ENCODE measurements around the gene STAC3. TPM values are rescaled to one million over a fixed set of nuclear protein-coding genes. Genes with fewer than 3 reads are reported as not detected.

The STAC3 gene
- total RNA-seq, 2 experiments from 2014 or later = 2.0 to 3.0 TPM

GRCh38 chr12:57262126-57262822, 11.3 kb upstream of the STAC3 start:
- intact Hi-C loops (cut with DNase I, micrococcal nuclease) = loop anchor here in 1 of 2 experiments (10.0 kb wide), 1 partner anchor 193 kb away; the partner anchor contains the start of genes GLI1 and INHBE
- no peak overlapping the region for H3K27ac Mint-ChIP-seq
- POLR2A ChIA-PET = no interaction called here

GRCh38 chr12:57261428-57261865, 10.5 kb upstream of the STAC3 start:
- Histone ChIP-seq H3K27me3 (ENCODE audit: control insufficient read depth in 1 of 2, insufficient read depth in 2 of 2, low read length in 2 of 2) (no peaks in the 10 kb centered on the region), H3K36me3 (ENCODE audit: insufficient read depth, low read length) (peaks cover 69% of the 10 kb centered on the region), H3K27ac (ENCODE audit: low read depth in 1 of 2, low read length in 2 of 2) (no peak overlapping the region), H3K9me3 (ENCODE audit: control insufficient read depth in 1 of 2, insufficient read depth in 1 of 2, low read length in 2 of 2) (no peaks in the 10 kb centered on the region), H3K4me1 (ENCODE audit: insufficient read depth, low read length) (peaks cover 3% of the 10 kb centered on the region), H3K4me3 (ENCODE audit: low read length) (no peak overlapping the region)
- intact Hi-C loops (cut with DNase I, micrococcal nuclease) = loop anchor here in 1 of 2 experiments (10.0 kb wide), 1 partner anchor 193 kb away; the partner anchor contains the start of genes GLI1 and INHBE
- Mint-ChIP-seq H3K27ac (no peak overlapping the region), H3K36me3 (ENCODE audit: low read depth) (peaks cover 87% of the 10 kb centered on the region), H3K4me3 (no peak overlapping the region), H3K27me3 (no peaks in the 10 kb centered on the region), H3K9me3 (no peaks in the 10 kb centered on the region), H3K4me1 (ENCODE audit: low read depth) (no peaks in the 10 kb centered on the region)
- ChIA-PET POLR2A (no interaction called here), CTCF (interaction anchor here (1.1 to 1.4 kb wide), 2 partner anchors 22 to 48 kb away, joined by 3 read pairs; no protein-coding TSS in a partner anchor)
- ATAC-seq (ENCODE audit: poor library complexity) = no peak
- DNase-seq = no peak
- TF ChIP-seq CTCF (IDR thresholded peaks at IDR 0.05) = no peak

More at GRCh38 chr12:57262126-57262822, 11.3 kb upstream of the STAC3 start:
- Mint-ChIP-seq H3K4me3 (no peak overlapping the region), H3K9me3 (no peaks in the 10 kb centered on the region), H3K36me3 (ENCODE audit: low read depth) (peaks cover 87% of the 10 kb centered on the region), H3K27me3 (no peaks in the 10 kb centered on the region), H3K4me1 (ENCODE audit: low read depth) (no peaks in the 10 kb centered on the region)
- ATAC-seq (ENCODE audit: poor library complexity) = no peak
- no peak for DNase-seq
- H3K27me3 ChIP-seq (ENCODE audit: control insufficient read depth in 1 of 2, insufficient read depth in 2 of 2, low read length in 2 of 2) = no peaks in the 10 kb centered on the region
- no peak overlapping the region for H3K27ac ChIP-seq (ENCODE audit: low read depth in 1 of 2, low read length in 2 of 2)
- no peaks in the 10 kb centered on the region for H3K9me3 ChIP-seq (ENCODE audit: control insufficient read depth in 1 of 2, insufficient read depth in 1 of 2, low read length in 2 of 2)
- TF ChIP-seq CTCF (IDR thresholded peaks at IDR 0.05) = no peak
- peaks cover 68% of the 10 kb centered on the region for H3K36me3 ChIP-seq (ENCODE audit: insufficient read depth, low read length)
- CTCF ChIA-PET = interaction anchor here (1.4 kb wide), 1 partner anchor 23 kb away, joined by 3 read pairs; no protein-coding TSS in a partner anchor
- no peak overlapping the region for H3K4me3 ChIP-seq (ENCODE audit: low read length)
- H3K4me1 ChIP-seq (ENCODE audit: insufficient read depth, low read length) = peaks cover 3% of the 10 kb centered on the region

- H3K36me3 Mint-ChIP-seq (ENCODE audit: low read depth) = peaks cover 90% of the 10 kb centered on the region
- ATAC-seq (ENCODE audit: poor library complexity) (no peak), DNase-seq (no peak)
- H3K4me3 Mint-ChIP-seq = no peak overlapping the region
- H3K36me3 ChIP-seq (ENCODE audit: insufficient read depth, low read length) = peaks cover 76% of the 10 kb centered on the region
- H3K27ac Mint-ChIP-seq = no peak overlapping the region
- POLR2A ChIA-PET = no interaction called here
- intact Hi-C loops (cut with DNase I, micrococcal nuclease) = loop anchor here in 1 of 2 experiments (10.0 kb wide), 1 partner anchor 194 kb away; the partner anchor contains the start of genes GLI1 and INHBE
- H3K9me3 ChIP-seq (ENCODE audit: control insufficient read depth in 1 of 2, insufficient read depth in 1 of 2, low read length in 2 of 2) = no peaks in the 10 kb centered on the region
- no peaks in the 10 kb centered on the region for H3K27me3 Mint-ChIP-seq
- no peaks in the 10 kb centered on the region for H3K9me3 Mint-ChIP-seq
- H3K4me3 ChIP-seq (ENCODE audit: low read length) = no peak overlapping the region
- no peak overlapping the region for H3K27ac ChIP-seq (ENCODE audit: low read depth in 1 of 2, low read length in 2 of 2)
- H3K4me1 Mint-ChIP-seq (ENCODE audit: low read depth) = no peaks in the 10 kb centered on the region
- H3K4me1 ChIP-seq (ENCODE audit: insufficient read depth, low read length) = peaks cover 3% of the 10 kb centered on the region
- CTCF ChIA-PET = no interaction called here
- H3K27me3 ChIP-seq (ENCODE audit: control insufficient read depth in 1 of 2, insufficient read depth in 2 of 2, low read length in 2 of 2) = no peaks in the 10 kb centered on the region
- TF ChIP-seq CTCF (IDR thresholded peaks at IDR 0.05) = no peak
Measured at GRCh38 chr12:57260366-57260765, 9.4 kb upstream of the STAC3 start.

Data from CD4-positive, alpha-beta T cell (primary cell).